GM23338 (cell line): ENCODE results near the gene RNF167. TPM values are rescaled to one million over a fixed set of nuclear protein-coding genes. Genes with fewer than 3 reads are reported as not detected.

Experiments used
- ATAC-seq: fragments of 200-7000 bp; cut with Tn5 transposase; 3 replicates; pipeline ENCODE4 v1.9.1; 2020
- DNase-seq: peaks from one replicate; pipeline ENCODE4 v3.0.0-alpha.2; 2015; ENCODE audit warnings: low spot score
- H2AFZ ChIP-seq: fragments of 200-600 bp; sonication (generic); 2 replicates; pipeline ENCODE4 v1.8.0; 2016; ENCODE audit warnings: antibody characterized with exemption, mild to moderate bottlenecking, moderate library complexity
- H3F3A ChIP-seq: fragments of 200-600 bp; sonication (generic); replicated peaks from 2 replicates; pipeline ENCODE4 v1.8.0; 2017; ENCODE audit warnings: antibody characterized with exemption, mixed run types, low read depth
- H3K27ac ChIP-seq: fragments of 200-600 bp; sonication (generic); 2 replicates; pipeline ENCODE4 v1.6.1; 2016; ENCODE audit warnings: low read depth
- H3K27me3 ChIP-seq: fragments of 200-600 bp; sonication (generic); 2 replicates; pipeline ENCODE4 v1.8.0; 2016; ENCODE audit warnings: mild to moderate bottlenecking, mixed run types, moderate library complexity; ENCODE audit not compliant: insufficient read depth
- H3K36me3 ChIP-seq: fragments of 200-600 bp; sonication (generic); 2 replicates; pipeline ENCODE4 v1.8.0; 2016; ENCODE audit warnings: mild to moderate bottlenecking; ENCODE audit not compliant: insufficient read depth
- H3K4me1 ChIP-seq: fragments of 200-600 bp; sonication (generic); 2 replicates; pipeline ENCODE4 v1.8.0; 2016; ENCODE audit warnings: mild to moderate bottlenecking, moderate library complexity; ENCODE audit not compliant: insufficient read depth
- H3K4me2 ChIP-seq: fragments of 200-600 bp; sonication (generic); 2 replicates; pipeline ENCODE4 v1.7.1; 2017; ENCODE audit warnings: mixed run types
- H3K4me3 ChIP-seq: fragments of 200-600 bp; sonication (generic); 2 replicates; pipeline ENCODE4 v1.6.1; 2016; ENCODE audit warnings: mixed run types
- H3K79me2 ChIP-seq: fragments of 200-600 bp; sonication (generic); replicated peaks from 2 replicates; pipeline ENCODE4 v1.8.0; 2017; ENCODE audit warnings: mild to moderate bottlenecking; ENCODE audit not compliant: insufficient read depth
- H3K9me2 ChIP-seq: fragments of 200-600 bp; sonication (generic); 2 replicates; pipeline ENCODE4 v1.8.0; 2017; ENCODE audit not compliant: insufficient read depth
- H4K20me1 ChIP-seq: fragments of 200-600 bp; sonication (generic); replicated peaks from 2 replicates; pipeline ENCODE4 v1.8.0; 2017; ENCODE audit warnings: mild to moderate bottlenecking; ENCODE audit not compliant: insufficient read depth
- H3K27ac Mint-ChIP-seq: 2 replicates; pipeline ENCODE4 v1.8.0; 2020; ENCODE audit warnings: inconsistent platforms, mild to moderate bottlenecking, moderate library complexity, mixed read lengths
- H3K27me3 Mint-ChIP-seq: 3 replicates; pipeline ENCODE4 v1.8.0; 2022; ENCODE audit warnings: low read depth, mild to moderate bottlenecking, moderate library complexity, mixed read lengths, inconsistent platforms; ENCODE audit not compliant: insufficient read depth, poor library complexity
- H3K36me3 Mint-ChIP-seq: 3 replicates; pipeline ENCODE4 v1.8.0; 2021; ENCODE audit warnings: low read depth, mild to moderate bottlenecking, inconsistent platforms, moderate library complexity, mixed read lengths
- H3K4me1 Mint-ChIP-seq: 3 replicates; pipeline ENCODE4 v1.8.0; 2020; ENCODE audit warnings: mild to moderate bottlenecking, inconsistent platforms, mixed read lengths
- H3K4me3 Mint-ChIP-seq: 3 replicates; pipeline ENCODE4 v1.8.0; 2021; ENCODE audit warnings: moderate library complexity, mild to moderate bottlenecking, inconsistent platforms, mixed read lengths
- H3K9me3 Mint-ChIP-seq: 3 replicates; pipeline ENCODE4 v1.8.0; 2020; ENCODE audit warnings: moderate library complexity, mild to moderate bottlenecking, inconsistent platforms, mixed read lengths
- CREB1 ChIP-seq: fragments of 250-450 bp; sonication (Bioruptor Pico); IDR thresholded peaks from 2 replicates; pipeline ENCODE4 v1.5.0; 2020; ENCODE audit warnings: low read depth, mild to moderate bottlenecking, moderate library complexity
- CTCF ChIP-seq, 2 experiments: fragments of 200-600 bp in 1 of 2; sonication (generic) in 1 of 2; conservative IDR thresholded peaks; 2 replicates each; pipeline versions ENCODE4 v1.5.1 to v1.6.1; 2016 to 2017; ENCODE audit warnings: antibody characterized with exemption in 2 of 2, low read depth in 2 of 2, mild to moderate bottlenecking in 2 of 2, moderate library complexity in 1 of 2
- JUNB ChIP-seq: IDR thresholded peaks from one replicate; pipeline ENCODE4 v1.6.1; 2016; ENCODE audit warnings: antibody characterized with exemption; ENCODE audit not compliant: unreplicated experiment
- NANOG ChIP-seq: IDR thresholded peaks from 2 replicates; pipeline ENCODE4 v1.6.1; 2016; ENCODE audit warnings: antibody characterized with exemption, borderline replicate concordance
- POLR2AphosphoS5 ChIP-seq: IDR thresholded peaks from 2 replicates; pipeline ENCODE4 v1.6.1; 2016; ENCODE audit warnings: antibody characterized with exemption, low read depth
- REST ChIP-seq: IDR thresholded peaks from one replicate; pipeline ENCODE4 v1.6.1; 2018; ENCODE audit warnings: antibody characterized with exemption; ENCODE audit not compliant: unreplicated experiment
- STAT1 ChIP-seq: IDR thresholded peaks from one replicate; pipeline ENCODE4 v1.6.1; 2016; ENCODE audit warnings: antibody characterized with exemption; ENCODE audit not compliant: unreplicated experiment
- ZNF114 ChIP-seq: fragments of 250-450 bp; sonication (Bioruptor Pico); IDR thresholded peaks from 2 replicates; pipeline ENCODE4 v1.5.0; 2020; ENCODE audit warnings: mild to moderate bottlenecking, moderate library complexity
- ZNF331 ChIP-seq: fragments of 250-450 bp; sonication (Bioruptor Pico); IDR thresholded peaks from 2 replicates; pipeline ENCODE4 v1.5.0; 2020; ENCODE audit warnings: low read depth, mild to moderate bottlenecking, moderate library complexity
- ZNF462 ChIP-seq: fragments of 250-450 bp; sonication (Bioruptor Pico); IDR thresholded peaks from 2 replicates; pipeline ENCODE4 v1.5.0; 2020; ENCODE audit warnings: mild to moderate bottlenecking, moderate library complexity
- polyA plus RNA-seq: library from polyadenylated mRNA; unstranded; fragments of >200 nt; fragmentation: Nextera tagmentation; extraction: Ambion mirVana; gene quantifications from 2 replicates; pipeline ENCODE4 v1.2.1, GENCODE V29; 2016
- total RNA-seq: library from RNA; depleted of rRNA; stranded (reverse); fragments of >200 nt; shearing (Covaris generic); gene quantifications from 2 replicates; pipeline ENCODE4 v1.2.3, GENCODE V29; 2014

RNF167 gene
- total and polyA plus RNA-seq, 2 experiments from 2014 or later = 61.2 to 84.4 TPM

GRCh38 chr17:4897785-4898184, 42.3 kb upstream of the RNF167 start:
- Histone ChIP-seq H3K9me2 (no peaks in the 10 kb centered on the region), H2AFZ (no peak overlapping the region), H3K27me3 (peaks cover 9% of the 10 kb centered on the region), H3K4me2 (peak overlapping the region; percentile 95; the same call in 1 of the 2 replicates), H4K20me1 (no peaks in the 10 kb centered on the region), H3K79me2 (no peaks in the 10 kb centered on the region), H3K4me1 (0 out of 2 replicates have a peak, but pooled peaks cover 5% of the 10 kb centered on the region), H3F3A (peaks cover 37% of the 10 kb centered on the region), H3K27ac (no peak overlapping the region), H3K4me3 (no peak overlapping the region), H3K36me3 (no peaks in the 10 kb centered on the region; the same call in 1 of the 2 replicates)
- TF ChIP-seq REST = no peak
- TF ChIP-seq STAT1 = no peak
- TF ChIP-seq NANOG = no peak
- TF ChIP-seq CTCF (conservative IDR thresholded peaks at IDR 0.05; ENCODE audit: low read depth in 2 of 2) = no peak
- TF ChIP-seq POLR2AphosphoS5 = no peak
- TF ChIP-seq ZNF331 (CRISPR knock-in tag) = no peak
- TF ChIP-seq JUNB = no peak
- no peak for TF ChIP-seq ZNF114 (CRISPR knock-in tag)
- no peak for TF ChIP-seq ZNF462 (CRISPR knock-in tag)
- no peak for TF ChIP-seq CREB1
- no peak overlapping the region for H3K27ac Mint-ChIP-seq
- DNase-seq (no peak), ATAC-seq (no peak)
- 0 out of 3 replicates have a peak overlapping the region, but pooled peaks have one; percentile 72 for H3K4me3 Mint-ChIP-seq
- H3K27me3 Mint-ChIP-seq = peaks cover 30% of the 10 kb centered on the region
- peaks cover 19% of the 10 kb centered on the region for H3K4me1 Mint-ChIP-seq
- peaks cover 14% of the 10 kb centered on the region; the same call in 2 of the 3 replicates for H3K36me3 Mint-ChIP-seq
- H3K9me3 Mint-ChIP-seq = no peaks in the 10 kb centered on the region
